Upper lobe of left lung (tissue), 6 donors: ENCODE results near the gene UPK1A. TPM values are rescaled to one million over a fixed set of nuclear protein-coding genes. Genes with fewer than 3 reads are reported as not detected.

Source experiments
- ATAC-seq, 2 donors: fragments of 200-7000 bp; cut with Tn5 transposase; one replicate each; pipeline ENCODE4 v1.9.1; 2022; ENCODE audit warnings: mild to moderate bottlenecking in 2 of 2, moderate library complexity in 2 of 2; ENCODE audit not compliant: low FRiP score in 2 of 2
- DNase-seq, 2 donors: peaks; one replicate each; pipeline ENCODE4 v3.0.0-alpha.2; 2019 to 2020
- H3K27ac ChIP-seq, 4 donors: fragments of 200-600 bp; sonication (generic); one replicate each; pipeline ENCODE4 v1.5.1; 2016 to 2019
- H3K27me3 ChIP-seq, 4 donors: fragments of 200-600 bp; sonication (generic); one replicate each; pipeline ENCODE4 v1.5.1; 2017 to 2019
- H3K36me3 ChIP-seq, 4 donors: fragments of 200-600 bp; sonication (generic); one replicate each; pipeline ENCODE4 v1.5.1; 2016 to 2019
- H3K4me1 ChIP-seq, 4 donors: fragments of 200-600 bp; sonication (generic); one replicate each; pipeline ENCODE4 v1.5.1; 2018 to 2019
- H3K4me3 ChIP-seq, 4 donors: fragments of 200-600 bp; sonication (generic); one replicate each; pipeline ENCODE4 v1.5.1; 2017 to 2019; ENCODE audit warnings: mild to moderate bottlenecking in 2 of 4, moderate library complexity in 1 of 4
- H3K9me3 ChIP-seq, 4 donors: fragments of 200-600 bp; sonication (generic); one replicate each; pipeline ENCODE4 v1.5.1; 2018 to 2019
- EP300 ChIP-seq, 4 donors: sonication (generic); formaldehyde crosslinking; IDR thresholded peaks; one replicate each; pipeline ENCODE4 v1.5.1; 2017; ENCODE audit warnings: antibody characterized with exemption in 4 of 4, control low read depth in 2 of 4
- POLR2A ChIP-seq, 4 donors: fragments of 450-650 bp; IDR thresholded peaks; one replicate each; pipeline ENCODE4 v1.5.1; 2016 to 2017; ENCODE audit warnings: antibody characterized with exemption in 4 of 4, mild to moderate bottlenecking in 2 of 4
- POLR2AphosphoS5 ChIP-seq, 2 donors: sonication (generic); formaldehyde crosslinking; IDR thresholded peaks; one replicate each; pipeline ENCODE4 v1.5.1; 2017; ENCODE audit warnings: antibody characterized with exemption in 2 of 2
- WGBS, 2 donors: methylation state at CpG; one replicate each; pipeline ENCODE4 v1.1.5; 2017 to 2018; 5-methylcytosine and 5-hydroxymethylcytosine counted together
- total RNA-seq, 6 donors: library from RNA; depleted of rRNA in 4 of 6; stranded (reverse); fragments of >200 nt in 4 of 6; gene quantifications; one replicate each; pipeline versions ENCODE4 v1.1.0 to v1.2.1, GENCODE V29; 2016 to 2021
- TF ChIP-seq, protein P1 (sequence below), 6 experiments: fragments of 450-650 bp in 4 of 6; fragments of 200-600 bp in 2 of 6; sonication (generic) in 2 of 6; IDR thresholded peaks; one replicate each; pipeline ENCODE4 v1.5.1; 2016 to 2019; ENCODE audit warnings: antibody characterized with exemption in 6 of 6
- donor health status: DM: no; HTN: no; CAD: no; lungs with moderate emphysema.
- donor health status: DM: no; HTN: yes; CAD: no; lungs with severe emphysema.

The UPK1A gene
- total RNA-seq, 6 donors from 2014 or later: not detected

GRCh38 chr19:35725216-35725861 lies 59.0 kb downstream of the UPK1A start:
- WGBS, 2 donors: 95 to 96% methylated on average over 13 to 22 of the region's 23 CpGs
- DNase-seq (no peak), ATAC-seq (no peak)
- no peak for TF ChIP-seq POLR2AphosphoS5 (IDR thresholded peaks at IDR 0.05)
- no peak for TF ChIP-seq POLR2A (IDR thresholded peaks at IDR 0.05)
- TF ChIP-seq EP300 (IDR thresholded peaks at IDR 0.05): no peak
- TF ChIP-seq, protein P1, sequence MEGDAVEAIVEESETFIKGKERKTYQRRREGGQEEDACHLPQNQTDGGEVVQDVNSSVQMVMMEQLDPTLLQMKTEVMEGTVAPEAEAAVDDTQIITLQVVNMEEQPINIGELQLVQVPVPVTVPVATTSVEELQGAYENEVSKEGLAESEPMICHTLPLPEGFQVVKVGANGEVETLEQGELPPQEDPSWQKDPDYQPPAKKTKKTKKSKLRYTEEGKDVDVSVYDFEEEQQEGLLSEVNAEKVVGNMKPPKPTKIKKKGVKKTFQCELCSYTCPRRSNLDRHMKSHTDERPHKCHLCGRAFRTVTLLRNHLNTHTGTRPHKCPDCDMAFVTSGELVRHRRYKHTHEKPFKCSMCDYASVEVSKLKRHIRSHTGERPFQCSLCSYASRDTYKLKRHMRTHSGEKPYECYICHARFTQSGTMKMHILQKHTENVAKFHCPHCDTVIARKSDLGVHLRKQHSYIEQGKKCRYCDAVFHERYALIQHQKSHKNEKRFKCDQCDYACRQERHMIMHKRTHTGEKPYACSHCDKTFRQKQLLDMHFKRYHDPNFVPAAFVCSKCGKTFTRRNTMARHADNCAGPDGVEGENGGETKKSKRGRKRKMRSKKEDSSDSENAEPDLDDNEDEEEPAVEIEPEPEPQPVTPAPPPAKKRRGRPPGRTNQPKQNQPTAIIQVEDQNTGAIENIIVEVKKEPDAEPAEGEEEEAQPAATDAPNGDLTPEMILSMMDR (IDR thresholded peaks at IDR 0.05): no peak
- Histone ChIP-seq H3K27me3 (no peaks in the 10 kb centered on the region), H3K9me3 (no peaks in the 10 kb centered on the region), H3K4me1 (peaks cover 0 to 6% (median 0%) of the 10 kb centered on the region in 4 donors), H3K36me3 (peaks cover 75 to 100% (median 95%) of the 10 kb centered on the region in 4 donors), H3K27ac (no peak overlapping the region), H3K4me3 (no peak overlapping the region)

GRCh38 chr19:35727053-35727955 lies 61.0 kb downstream of the UPK1A start:
- no peak for ATAC-seq
- TF ChIP-seq POLR2A (IDR thresholded peaks at IDR 0.05) (no peak), POLR2AphosphoS5 (IDR thresholded peaks at IDR 0.05) (no peak), EP300 (IDR thresholded peaks at IDR 0.05) (no peak)
- TF ChIP-seq, protein P1 (IDR thresholded peaks at IDR 0.05): no peak
- Histone ChIP-seq H3K27ac (no peak overlapping the region), H3K27me3 (no peaks in the 10 kb centered on the region), H3K9me3 (no peaks in the 10 kb centered on the region), H3K36me3 (peaks cover 82 to 100% (median 97%) of the 10 kb centered on the region in 4 donors), H3K4me1 (no peaks in the 10 kb centered on the region), H3K4me3 (no peak overlapping the region)
- DNase-seq: no peak
- WGBS, 2 donors: 94% methylated on average over 13 to 23 of the region's 25 CpGs

Other genes with a start within 250 kb of the UPK1A start
- gene FFAR2, start 218.3 kb upstream of the UPK1A start, total RNA-seq: 1 to 10 TPM in 3 of 6 donors, under 1 TPM in 2, not detected in 1; 0.22 to 9.0 (median 2.1) TPM
- under 1 TPM in 1 of 6 donors, not detected in 5; 0.61 TPM for gene KRTDAP, start 176.1 kb upstream of the UPK1A start, total RNA-seq
- 100 to 1,000 TPM in 3 of 6 donors, 10 to 100 TPM in 3; 64.9 to 127 (median 101) TPM for gene DMKN, start 152.9 kb upstream of the UPK1A start, total RNA-seq
- gene SBSN, start 138.2 kb upstream of the UPK1A start, total RNA-seq: not detected
- not detected for gene GAPDHS, start 133.1 kb upstream of the UPK1A start, total RNA-seq
- gene TMEM147, start 120.9 kb upstream of the UPK1A start, total RNA-seq: 10 to 100 TPM; 25.1 to 94.2 (median 71.2) TPM
- not detected for gene ATP4A, start 102.9 kb upstream of the UPK1A start, total RNA-seq
- not detected for gene PMIS2, start 80.3 kb upstream of the UPK1A start, total RNA-seq
- gene HAUS5, start 53.8 kb upstream of the UPK1A start, total RNA-seq: 10 to 100 TPM in 4 of 6 donors, 1 to 10 TPM in 2; 5.6 to 32.5 (median 11.3) TPM
- gene RBM42, start 37.5 kb upstream of the UPK1A start, total RNA-seq: 10 to 100 TPM; 37.7 to 80.3 (median 71.3) TPM
- 1 to 10 TPM in 3 of 6 donors, under 1 TPM in 1, not detected in 2; 0.83 to 8.0 (median 1.8) TPM for gene ETV2, start 24.8 kb upstream of the UPK1A start, total RNA-seq
- gene COX6B1, start 18.2 kb upstream of the UPK1A start, total RNA-seq: 100 to 1,000 TPM in 5 of 6 donors, 10 to 100 TPM in 1; 90.1 to 290 (median 235) TPM
- under 1 TPM in 3 of 6 donors, not detected in 3; 0.20 to 0.55 (median 0.30) TPM for gene ZBTB32, start 38.0 kb downstream of the UPK1A start, total RNA-seq
- gene KMT2B, start 51.5 kb downstream of the UPK1A start, total RNA-seq: 10 to 100 TPM; 23.3 to 70.2 (median 37.3) TPM
- 10 to 100 TPM in 5 of 6 donors, 1 to 10 TPM in 1; 6.4 to 28.4 (median 18.8) TPM for gene IGFLR1, start 75.9 kb downstream of the UPK1A start, total RNA-seq
- 100 to 1,000 TPM in 1 of 6 donors, 10 to 100 TPM in 4, 1 to 10 TPM in 1; 8.5 to 157 (median 22.0) TPM for gene U2AF1L4, start 78.9 kb downstream of the UPK1A start, total RNA-seq
- 10 to 100 TPM; 43.4 to 60.9 (median 54.5) TPM for gene PSENEN, start 79.1 kb downstream of the UPK1A start, total RNA-seq
- 10 to 100 TPM in 3 of 6 donors, 1 to 10 TPM in 3; 4.0 to 16.9 (median 10.9) TPM for gene LIN37, start 82.1 kb downstream of the UPK1A start, total RNA-seq
- 10 to 100 TPM in 4 of 6 donors, 1 to 10 TPM in 2; 4.2 to 46.2 (median 18.4) TPM for gene HSPB6, start 90.5 kb downstream of the UPK1A start, total RNA-seq
- 10 to 100 TPM; 13.8 to 32.5 (median 19.5) TPM for gene PROSER3, start 91.7 kb downstream of the UPK1A start, total RNA-seq
- gene ARHGAP33, start 109.0 kb downstream of the UPK1A start, total RNA-seq: 100 to 1,000 TPM in 1 of 6 donors, 10 to 100 TPM in 3, 1 to 10 TPM in 2; 5.9 to 109 (median 14.5) TPM
- gene PRODH2, start 146.3 kb downstream of the UPK1A start, total RNA-seq: not detected
- gene NPHS1, start 186.0 kb downstream of the UPK1A start, total RNA-seq: not detected
- gene KIRREL2, start 190.4 kb downstream of the UPK1A start, total RNA-seq: under 1 TPM in 1 of 6 donors, not detected in 5; 0.07 TPM
- 10 to 100 TPM in 1 of 6 donors, 1 to 10 TPM in 4, not detected in 1; 1.5 to 22.8 (median 5.2) TPM for gene APLP1, start 202.1 kb downstream of the UPK1A start, total RNA-seq
- gene NFKBID, start 234.0 kb downstream of the UPK1A start, total RNA-seq: 10 to 100 TPM in 5 of 6 donors, 1 to 10 TPM in 1; 8.8 to 65.0 (median 23.6) TPM
- gene HCST, start 236.0 kb downstream of the UPK1A start, total RNA-seq: 10 to 100 TPM in 5 of 6 donors, not detected in 1; 10.2 to 40.8 (median 19.9) TPM
- gene TYROBP, start 241.8 kb downstream of the UPK1A start, total RNA-seq: 100 to 1,000 TPM; 131 to 532 (median 345) TPM